GM21528 (cell line): Measurements from ENCODE around the gene RGL3.
"Not testable (repeated sequence)": the region's sequence is repeated elsewhere in the genome, so short reads cannot be mapped to it uniquely, and the experiment has no call there.

Source experiments
- ATAC-seq: cut with Tn5 transposase; IDR thresholded peaks from one replicate; pipeline ENCODE4 v1.9.1; 2021; ENCODE audit warnings: mild to moderate bottlenecking, moderate library complexity; ENCODE audit not compliant: unreplicated experiment, low FRiP score

Gene RGL3

GRCh38 chr19:11418549-11419506 lies at the start of gene RGL3:
RGL3 (minus strand) TSS chr19:11419314; CDS start chr19:11419278, 36 bp downstream.
- no peak for ATAC-seq

DNA sequence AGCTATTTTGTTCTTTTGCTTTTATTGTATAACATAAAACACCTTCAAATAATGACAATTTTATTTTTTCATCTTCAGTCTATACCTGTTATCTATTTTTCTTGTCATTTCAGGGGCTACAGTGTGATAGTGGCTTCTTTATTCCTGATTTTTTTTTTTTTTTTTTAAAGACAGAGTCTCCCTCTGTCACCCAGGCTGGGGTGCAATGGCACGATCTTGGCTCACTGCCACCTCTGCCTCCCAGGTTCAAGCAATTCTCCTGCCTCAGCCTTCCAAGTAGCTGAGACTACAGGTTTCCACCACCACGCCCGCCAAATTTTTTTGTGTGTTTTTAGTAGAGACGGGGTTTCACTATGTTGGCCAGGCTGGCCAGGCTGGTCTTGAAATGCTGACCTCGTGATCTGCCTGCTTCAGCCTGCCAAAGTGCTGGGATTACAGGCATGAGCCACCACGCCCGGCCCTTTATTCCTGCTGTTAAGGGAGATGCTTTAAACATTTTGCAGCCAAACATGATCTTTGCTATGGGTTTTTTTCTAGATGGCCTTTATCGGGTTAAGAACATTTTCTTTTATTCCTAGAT lies 49.2 kb upstream of the RGL3 start:
- ATAC-seq: not testable (repeated sequence)

- no peak for ATAC-seq
Observed at GRCh38 chr19:11465600-11465999, 46.5 kb upstream of the RGL3 start.

DNA sequence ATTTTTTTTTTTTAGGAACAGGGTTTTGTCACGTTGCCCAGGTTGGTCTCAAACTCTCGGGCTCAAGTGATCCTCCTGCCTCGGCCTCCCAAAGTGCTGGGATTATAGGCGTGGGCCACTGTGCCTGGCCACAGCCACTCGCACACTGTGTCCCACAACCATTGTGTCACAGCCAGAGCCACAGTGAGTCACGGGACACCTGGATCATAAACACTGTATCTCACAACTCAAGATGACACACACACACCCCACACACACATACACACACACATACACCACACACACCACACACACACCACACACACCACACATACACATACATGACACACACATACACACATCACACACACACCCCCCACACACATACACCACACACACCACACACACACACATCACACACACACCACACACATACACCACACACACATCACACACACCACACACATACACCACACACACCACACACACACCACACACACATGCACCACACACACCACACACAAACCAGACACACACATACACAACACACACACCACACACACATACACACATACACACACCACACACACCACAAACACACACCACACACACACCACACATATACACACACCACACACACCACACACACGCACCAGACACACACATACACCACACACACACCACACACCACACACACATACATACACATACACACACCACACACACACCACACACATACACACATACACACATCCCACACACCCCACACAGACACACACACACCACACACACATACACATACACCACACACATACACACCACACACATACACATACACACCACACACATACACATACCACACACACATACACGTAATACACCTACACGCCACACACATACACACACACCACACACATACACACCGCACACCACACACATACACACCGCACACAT lies 45.5 kb upstream of the RGL3 start:
- ATAC-seq: no peak

- no peak for ATAC-seq
Observed at GRCh38 chr19:11463391-11463790, 44.3 kb upstream of the RGL3 start.

- ATAC-seq: no peak
Observed at GRCh38 chr19:11461453-11461852, 42.3 kb upstream of the RGL3 start.

GRCh38 chr19:11460207-11460606 lies 41.1 kb upstream of the RGL3 start:
- ATAC-seq: no peak

DNA sequence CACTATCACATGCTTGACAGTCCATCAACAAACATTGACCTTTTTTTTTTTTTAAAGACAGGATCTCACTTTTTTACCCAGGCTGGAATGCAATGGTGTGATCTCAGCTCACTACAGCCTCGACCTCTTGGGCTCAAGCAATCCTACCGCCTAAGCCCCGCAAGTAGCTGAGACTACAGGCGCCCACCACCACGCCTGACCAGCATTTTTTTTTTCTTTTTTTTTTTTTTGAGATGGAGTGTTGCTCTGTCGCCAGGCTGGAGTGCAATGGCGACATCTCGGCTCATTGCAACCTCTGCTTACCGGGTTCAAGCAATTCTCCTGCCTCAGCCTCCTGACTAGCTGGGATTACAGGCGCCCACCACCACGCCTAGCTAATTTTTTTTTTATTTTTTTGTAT lies 39.8 kb upstream of the RGL3 start:
- not testable (repeated sequence) for ATAC-seq

- no peak for ATAC-seq
Observed at GRCh38 chr19:11458236-11458900, 39.3 kb upstream of the RGL3 start.

GRCh38 chr19:11457831-11458230 lies 38.7 kb upstream of the RGL3 start:
- ATAC-seq: no peak

DNA sequence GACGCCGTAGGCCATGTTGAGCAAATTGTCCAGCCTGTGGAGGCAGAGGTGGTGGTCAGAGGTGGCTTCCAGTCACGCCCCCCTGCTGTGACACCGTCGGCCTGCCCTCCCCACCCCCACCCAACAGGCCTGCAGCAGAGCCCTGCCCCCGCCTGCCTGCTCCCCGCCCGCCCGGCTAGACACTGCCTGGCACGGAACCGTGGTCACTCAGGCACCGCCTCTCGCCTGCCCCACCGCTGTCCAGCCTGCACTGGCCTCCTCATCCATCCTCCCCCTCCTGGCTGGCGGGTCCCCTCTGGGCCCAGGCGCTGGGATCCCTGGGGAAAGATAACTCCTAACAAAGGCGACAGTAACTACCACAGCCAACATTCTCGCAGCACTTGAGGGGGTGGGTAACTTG lies 38.0 kb upstream of the RGL3 start:
- no peak for ATAC-seq

DNA sequence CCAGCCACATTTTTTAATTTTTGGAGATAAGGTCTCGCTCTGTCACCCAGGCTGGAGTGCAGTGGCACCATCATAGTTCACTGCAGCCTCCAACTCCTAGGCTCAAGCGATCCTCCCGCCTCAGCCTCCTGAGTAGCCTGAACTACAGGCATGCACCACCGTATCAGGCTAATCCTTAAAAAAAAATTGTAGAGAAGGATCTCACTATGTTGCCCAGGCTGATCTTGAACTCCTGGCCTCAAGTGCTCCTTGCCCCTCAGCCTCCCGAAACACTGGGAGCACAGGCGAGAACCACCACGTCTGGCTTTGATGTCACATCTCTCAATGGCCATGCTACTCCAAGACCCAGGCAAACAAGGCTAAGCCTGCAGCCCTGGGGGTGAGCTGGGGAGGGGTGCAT lies 37.5 kb upstream of the RGL3 start:
- ATAC-seq: no peak

- not testable (repeated sequence) for ATAC-seq
Observed at GRCh38 chr19:11455233-11455554, 36.1 kb upstream of the RGL3 start.

- ATAC-seq: no peak
Observed at GRCh38 chr19:11453468-11454341, 34.6 kb upstream of the RGL3 start.

GRCh38 chr19:11452620-11453310 lies 33.7 kb upstream of the RGL3 start:
- no peak for ATAC-seq

GRCh38 chr19:11451871-11452619 lies 32.9 kb upstream of the RGL3 start:
- ATAC-seq: no peak

- ATAC-seq: no peak
Observed at GRCh38 chr19:11451327-11451870, 32.3 kb upstream of the RGL3 start.
